Bone marrow (tissue), 2 donors: ENCODE results near the gene UCK1.

Source experiments
- DNase-seq, 2 donors: peaks; one replicate each; lab custom pipeline; 2025; lab: John Stamatoyannopoulos, UW

The UCK1 gene

GRCh38 chr9:131496844-131497405 lies 34.1 kb downstream of the UCK1 start:
- no peak for DNase-seq

GRCh38 chr9:131495785-131496184 lies 35.3 kb downstream of the UCK1 start:
- no peak for DNase-seq

DNA sequence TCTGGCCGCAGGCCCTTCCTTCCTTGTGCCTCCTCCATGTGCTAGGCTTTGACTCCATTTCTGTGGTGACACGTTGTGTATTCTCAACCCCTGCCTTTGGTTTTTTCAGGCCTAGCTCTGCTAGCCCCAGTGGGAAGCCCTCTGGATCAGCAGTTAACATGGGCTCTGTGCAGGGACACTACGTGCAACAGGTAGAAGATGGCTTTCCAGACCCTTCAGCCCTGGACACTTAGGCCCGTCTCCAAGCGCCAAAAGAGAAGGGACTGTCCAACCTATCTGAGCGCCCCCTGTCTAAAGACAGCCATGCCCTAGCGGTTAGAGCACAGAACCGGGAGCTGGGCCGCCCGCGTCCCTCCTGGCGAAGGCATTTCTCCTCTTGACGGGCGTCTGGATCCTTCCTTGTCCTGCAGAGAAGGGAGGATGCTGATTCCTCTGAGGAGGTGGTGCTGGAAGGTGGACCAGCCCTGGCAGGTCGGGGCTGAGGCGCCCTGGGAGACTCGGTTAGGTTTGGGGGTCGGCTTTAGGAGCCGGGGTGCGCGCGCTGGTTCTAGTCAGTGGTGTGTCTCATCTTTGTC lies 36.7 kb downstream of the UCK1 start:
- no peak for DNase-seq

GRCh38 chr9:131492070-131492469 lies 39.0 kb downstream of the UCK1 start:
- no peak for DNase-seq

GRCh38 chr9:131491001-131491710 lies 39.9 kb downstream of the UCK1 start:
- no peak for DNase-seq

DNA sequence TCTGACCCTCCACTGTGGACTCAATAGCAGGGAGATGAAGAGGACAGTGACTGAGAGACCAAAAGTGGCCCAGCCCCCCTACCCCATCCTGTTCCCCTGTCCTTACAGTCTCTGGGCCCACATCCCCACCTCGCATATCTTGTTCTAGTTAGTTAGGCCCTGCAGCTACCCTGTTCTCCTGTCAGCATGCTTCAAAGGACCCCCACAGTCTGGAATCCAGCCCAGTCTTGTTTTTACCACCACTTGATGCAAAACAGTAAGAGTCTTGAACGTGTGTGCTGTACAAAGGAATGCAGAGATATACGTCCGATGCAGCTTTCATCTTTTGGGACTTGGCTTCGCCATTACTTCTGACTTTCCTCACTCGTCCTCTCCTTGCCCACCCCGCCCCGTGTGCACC lies 40.5 kb downstream of the UCK1 start:
- no peak for DNase-seq

DNA sequence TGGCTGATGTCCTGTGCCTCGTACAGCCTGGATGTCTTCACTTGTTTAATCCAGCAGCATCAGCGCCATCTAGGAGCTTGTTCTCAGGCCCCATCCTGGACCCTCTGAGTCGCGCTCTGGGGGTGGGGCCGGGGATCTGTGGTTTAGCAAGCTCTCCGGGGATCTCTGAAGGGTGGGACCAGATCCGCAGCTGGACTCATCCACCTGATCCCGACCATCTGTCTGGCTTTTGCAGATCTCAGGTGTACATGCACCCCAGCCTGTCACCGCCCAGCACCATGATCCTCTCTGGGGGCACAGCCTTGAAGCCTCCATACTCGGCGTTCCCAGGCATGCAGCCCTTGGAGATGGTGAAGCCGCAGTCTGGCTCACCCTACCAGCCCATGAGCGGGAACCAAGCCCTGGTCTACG lies 43.4 kb downstream of the UCK1 start:
- no peak for DNase-seq

DNA sequence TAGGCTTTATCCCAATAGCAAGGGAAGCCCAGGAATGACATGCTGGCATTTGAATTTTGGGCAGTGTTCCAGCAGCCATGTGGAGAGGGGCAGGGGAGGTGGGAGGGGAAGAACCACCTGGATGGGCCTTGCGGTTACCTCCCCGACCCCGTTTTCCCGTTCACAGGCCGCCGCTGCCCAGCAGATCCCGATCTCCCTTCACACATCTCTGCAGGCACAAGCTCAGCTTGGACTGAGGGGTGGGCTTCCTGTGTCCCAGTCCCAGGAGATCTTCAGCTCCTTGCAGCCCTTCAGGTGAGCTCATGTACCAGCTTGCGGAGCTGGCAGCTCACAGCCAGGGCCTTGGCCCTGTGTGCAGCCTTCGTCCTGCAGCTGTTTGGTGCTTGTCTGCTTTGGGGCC lies 44.1 kb downstream of the UCK1 start:
- DNase-seq = no peak

DNA sequence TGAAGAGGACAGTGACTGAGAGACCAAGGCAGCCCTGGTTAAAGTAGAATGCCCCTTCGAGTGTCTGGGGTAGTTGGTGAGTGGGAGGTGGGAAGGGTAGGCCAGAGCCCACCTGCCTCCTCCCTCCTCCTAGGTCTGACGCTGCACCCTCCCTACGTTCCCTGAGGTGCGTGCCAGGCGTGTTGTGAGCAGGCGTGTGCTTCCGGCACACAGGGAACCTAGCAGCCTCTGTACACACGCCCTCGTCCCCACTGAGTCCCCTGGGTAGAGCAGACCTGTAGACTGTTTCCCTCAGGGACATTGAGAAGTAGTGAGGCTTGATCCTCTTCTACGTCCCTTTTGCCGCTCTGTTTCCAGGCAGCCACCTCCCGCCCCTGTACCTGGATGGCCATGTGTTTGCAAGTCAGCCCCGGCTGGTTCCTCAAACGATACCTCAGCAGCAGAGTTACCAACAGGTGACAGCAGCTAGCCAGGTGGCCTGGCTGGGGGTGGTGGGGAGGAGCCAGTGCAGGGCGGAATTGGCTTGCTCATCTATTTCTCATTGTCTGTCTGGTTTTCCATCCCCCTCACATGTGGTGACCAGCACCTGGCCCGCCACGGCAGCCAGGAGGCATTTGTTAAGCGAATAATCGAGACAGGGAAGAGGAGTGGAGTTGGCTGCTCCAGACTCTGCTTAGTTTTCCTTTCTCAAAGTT lies 45.2 kb downstream of the UCK1 start:
- DNase-seq = no peak

DNA sequence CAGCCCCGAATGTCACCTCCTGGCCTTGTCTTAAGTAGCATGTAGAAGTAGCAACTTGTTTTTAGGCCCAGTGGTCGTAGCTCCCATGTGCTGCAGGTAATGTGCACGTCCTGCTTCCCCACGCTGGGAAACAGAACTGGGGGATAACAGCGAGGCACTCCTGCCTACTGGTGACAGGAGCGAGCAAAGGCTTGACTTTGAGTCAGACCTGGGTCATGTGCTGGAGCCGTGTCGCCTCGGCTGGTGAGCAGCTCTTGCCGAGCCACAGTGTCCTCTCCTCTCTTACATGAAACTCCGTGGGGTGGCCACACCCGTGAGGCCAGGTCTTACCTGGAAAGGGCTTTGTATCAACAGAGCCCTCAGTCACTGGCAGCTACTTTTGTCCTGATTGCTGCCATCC lies 45.9 kb downstream of the UCK1 start:
- DNase-seq = no peak

GRCh38 chr9:131484560-131485185 lies 46.4 kb downstream of the UCK1 start:
- DNase-seq = no peak

DNA sequence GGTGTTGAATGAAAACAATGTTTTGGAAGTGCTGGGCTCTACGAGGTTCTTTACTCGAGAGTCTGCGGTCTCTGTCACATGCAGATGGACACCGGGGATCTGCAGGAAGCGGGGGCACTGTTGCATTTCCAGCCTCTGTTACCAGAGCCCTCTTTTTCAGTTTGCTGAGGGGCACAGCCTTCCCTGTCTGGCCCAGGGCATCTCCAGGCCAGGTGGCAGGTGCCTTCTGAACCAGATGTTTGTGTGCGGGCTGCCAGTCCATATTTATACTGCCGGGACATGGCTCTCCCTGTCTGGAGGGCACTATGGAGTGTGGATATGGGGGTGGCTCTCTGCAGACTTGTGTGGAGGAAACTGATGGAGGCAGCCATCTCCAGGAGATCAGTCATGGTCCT lies 47.0 kb downstream of the UCK1 start:
- DNase-seq = no peak

GRCh38 chr9:131483319-131484050 lies 47.6 kb downstream of the UCK1 start:
- no peak for DNase-seq

DNA sequence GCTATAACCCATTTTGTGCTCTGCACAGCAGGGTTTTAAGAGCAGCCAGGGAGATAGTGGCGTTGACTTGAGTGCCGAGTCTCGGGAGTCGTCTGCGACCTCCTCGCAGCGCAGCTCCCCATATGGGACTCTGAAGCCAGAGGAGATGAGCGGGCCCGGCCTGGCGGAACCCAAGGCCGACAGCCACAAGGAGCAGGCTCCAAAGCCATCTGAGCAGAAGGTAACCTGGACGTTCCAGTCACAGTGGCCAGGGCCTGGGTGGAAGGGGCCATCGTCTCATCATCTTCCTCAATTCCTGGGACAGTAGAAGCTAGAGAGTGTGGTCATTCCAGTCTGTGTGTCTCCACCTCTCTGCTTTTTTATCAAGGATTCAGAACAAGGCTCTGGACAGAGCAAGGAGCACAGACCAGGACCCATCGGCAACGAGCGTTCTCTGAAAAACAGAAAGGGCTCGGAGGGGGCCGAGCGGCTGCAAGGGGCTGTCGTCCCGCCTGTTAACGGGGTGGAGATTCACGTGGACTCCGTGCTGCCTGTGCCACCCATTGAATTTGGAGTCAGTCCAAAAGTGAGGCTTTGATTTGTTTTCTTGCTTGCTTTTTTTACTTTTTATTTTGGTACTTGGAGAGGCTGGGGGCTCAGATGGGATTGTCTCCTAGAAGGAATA lies 48.6 kb downstream of the UCK1 start:
- no peak for DNase-seq

- no peak for DNase-seq
Measured at GRCh38 chr9:131481441-131482342, 49.4 kb downstream of the UCK1 start.

- DNase-seq = no peak
Measured at GRCh38 chr9:131480258-131480657, 50.8 kb downstream of the UCK1 start.

DNA sequence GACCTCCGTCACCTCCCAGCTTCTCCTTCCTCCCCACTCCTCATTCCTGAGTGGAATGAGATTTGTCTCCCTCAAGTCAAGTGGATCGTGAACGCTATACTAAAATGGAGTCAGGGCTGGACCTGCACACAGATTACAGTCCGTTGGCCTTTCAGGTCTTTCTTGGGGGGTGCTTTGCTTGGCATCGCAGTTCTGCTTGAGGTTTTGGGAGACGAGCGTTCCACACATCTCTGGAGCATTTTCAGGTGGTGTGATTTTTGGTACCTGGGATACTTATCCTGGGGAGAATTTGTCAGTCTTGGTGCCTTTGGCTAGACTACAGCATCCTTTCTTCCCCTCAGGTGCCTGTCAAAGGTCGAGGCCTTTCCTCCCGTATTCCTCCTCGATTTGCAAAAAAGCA lies 52.2 kb downstream of the UCK1 start:
- no peak for DNase-seq

DNA sequence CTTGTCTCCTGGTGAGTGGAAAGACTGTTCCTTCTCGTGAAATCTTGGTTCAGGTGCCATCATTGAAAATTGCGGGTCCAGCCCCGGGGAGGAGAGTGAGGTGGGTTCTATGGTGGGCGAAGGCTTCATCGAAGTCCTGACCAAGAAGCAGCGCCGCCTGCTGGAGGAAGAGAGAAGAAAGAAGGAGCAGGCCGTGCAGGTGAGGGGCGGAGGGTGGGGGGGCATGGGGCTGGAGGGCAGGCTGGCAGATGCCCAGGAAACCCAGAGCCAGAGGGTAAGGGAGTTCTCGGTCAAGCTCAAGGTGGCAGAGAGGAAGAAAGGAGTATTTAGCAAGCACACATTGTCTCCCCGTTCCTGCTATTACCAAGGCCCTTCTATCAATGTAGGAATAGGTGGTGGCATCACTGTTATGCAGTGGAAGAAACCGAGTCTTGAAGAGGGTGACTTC lies 52.6 kb downstream of the UCK1 start:
- peak in 1 of 2 donors; percentile 36 for DNase-seq

- DNase-seq = no peak
Measured at GRCh38 chr9:131477816-131478419, 53.1 kb downstream of the UCK1 start.

DNA sequence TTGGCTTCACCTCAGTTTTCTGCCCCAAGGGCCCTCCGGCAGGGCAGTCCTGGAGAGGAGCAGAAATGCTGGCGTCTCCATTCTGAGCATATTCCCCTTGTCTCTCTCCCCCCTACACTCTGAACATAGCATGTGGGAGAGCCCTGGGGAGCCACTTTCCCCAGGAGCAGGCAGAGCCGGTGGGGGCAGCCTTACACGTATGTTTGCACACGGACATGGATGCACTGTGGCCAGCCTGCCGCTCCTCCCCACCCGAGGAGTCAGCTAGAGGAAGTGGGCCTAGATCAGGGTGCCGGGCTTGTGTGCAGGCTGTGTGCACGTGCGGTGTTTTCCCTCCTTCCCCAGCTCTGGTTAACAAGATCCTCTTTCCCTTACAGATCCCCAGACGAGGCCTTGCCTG lies 53.7 kb downstream of the UCK1 start:
- DNase-seq = no peak
